Fibroblast of lung (primary cell): Measurements from ENCODE around the gene HIGD2B. TPM values are rescaled to one million over a fixed set of nuclear protein-coding genes. Genes with fewer than 3 reads are reported as not detected.

Source experiments
- DNase-seq, 2 donors: peaks; one replicate each; pipeline versions ENCODE4 v3.0.0 to v3.0.0-alpha.2; 2010; ENCODE audit warnings: low read depth in 2 of 2
- H2AFZ ChIP-seq: 2 replicates; pipeline ENCODE4 v1.5.1; 2012; ENCODE audit warnings: low read length, control low read depth, inconsistent platforms
- H3K27ac ChIP-seq: 2 replicates; pipeline ENCODE4 v1.5.1; 2011; ENCODE audit warnings: low read length, control low read depth; ENCODE audit not compliant: insufficient read depth
- H3K27me3 ChIP-seq: 2 replicates; pipeline ENCODE4 v1.5.1; 2011; ENCODE audit warnings: mild to moderate bottlenecking, low read length; ENCODE audit not compliant: control insufficient read depth, insufficient read depth
- H3K36me3 ChIP-seq: 2 replicates; pipeline ENCODE4 v1.5.1; 2011; ENCODE audit warnings: low read length; ENCODE audit not compliant: control insufficient read depth, insufficient read depth
- H3K4me1 ChIP-seq: 2 replicates; pipeline ENCODE4 v1.5.1; 2011; ENCODE audit warnings: low read length; ENCODE audit not compliant: control insufficient read depth, insufficient read depth; ENCODE audit errors: extremely low read depth
- H3K4me2 ChIP-seq: 2 replicates; pipeline ENCODE4 v1.5.1; 2011; ENCODE audit warnings: low read length, control low read depth; ENCODE audit not compliant: insufficient read depth; ENCODE audit errors: extremely low read depth
- H3K4me3 ChIP-seq, 4 experiments: fragments of 200-600 bp in 1 of 4; sonication (generic) in 1 of 4; replicated peaks in 1 of 4; 2 replicates each; pipeline ENCODE4 v1.5.1; 2011 to 2016; ENCODE audit warnings: low read length in 4 of 4, low read depth in 3 of 4, mild to moderate bottlenecking in 3 of 4, control low read depth in 2 of 4, inconsistent platforms in 1 of 4, mixed read lengths in 1 of 4; ENCODE audit not compliant: insufficient read depth in 1 of 4; ENCODE audit errors: control extremely low read depth in 1 of 4
- H3K79me2 ChIP-seq: 2 replicates; pipeline ENCODE4 v1.5.1; 2012; ENCODE audit warnings: mild to moderate bottlenecking, low read length, inconsistent platforms; ENCODE audit not compliant: control insufficient read depth, insufficient read depth
- H3K9ac ChIP-seq: 2 replicates; pipeline ENCODE4 v1.5.1; 2011; ENCODE audit warnings: mild to moderate bottlenecking, low read length, control low read depth; ENCODE audit not compliant: insufficient read depth
- H3K9me3 ChIP-seq: 2 replicates; pipeline ENCODE4 v1.5.1; 2012; ENCODE audit warnings: low read depth, low read length; ENCODE audit not compliant: control insufficient read depth, insufficient read depth
- H4K20me1 ChIP-seq: 2 replicates; pipeline ENCODE4 v1.5.1; 2011; ENCODE audit warnings: low read length; ENCODE audit not compliant: control insufficient read depth, insufficient read depth; ENCODE audit errors: extremely low read depth
- CTCF ChIP-seq, 2 donors: IDR thresholded peaks in 1 of 2; conservative IDR thresholded peaks in 1 of 2; 1 replicate in 1 of 2; 2 replicates in 1 of 2; pipeline ENCODE4 v1.5.1; 2011 to 2012; ENCODE audit warnings: low read length in 2 of 2, control low read depth in 1 of 2, inconsistent platforms in 1 of 2, low read depth in 1 of 2, mild to moderate bottlenecking in 1 of 2
- EZH2 ChIP-seq: IDR thresholded peaks from 2 replicates; pipeline ENCODE4 v1.5.1; 2012; ENCODE audit warnings: low read length, control low read depth, mild to moderate bottlenecking; ENCODE audit errors: missing control alignments
- polyA plus RNA-seq, 2 donors: library from polyadenylated mRNA; depleted of rRNA in 1 of 2; stranded (reverse) in 1 of 2; unstranded in 1 of 2; fragments of >200 nt; gene quantifications; 2 replicates each; pipeline ENCODE4 v1.2.1, GENCODE V29; 2011 to 2012; ENCODE audit warnings: missing spikeins in 1 of 2
- total RNA-seq: library from RNA; depleted of rRNA; stranded (reverse); fragments of >200 nt; gene quantifications from 2 replicates; pipeline ENCODE4 v1.2.1, GENCODE V29; 2014

Gene HIGD2B
- total and polyA plus RNA-seq, 2 donors (not counting 1 experiment from before 2014, with no cell fraction given) = not detected

- H2AFZ ChIP-seq = no peak overlapping the region
- H3K27me3 ChIP-seq = no peaks in the 10 kb centered on the region
- no peak for TF ChIP-seq EZH2
- no peak for TF ChIP-seq CTCF (conservative IDR thresholded peaks at IDR 0.05 in 1 of 2, IDR thresholded peaks at IDR 0.05 in 1 of 2; ENCODE audit: low read depth in 1 of 2, low read length in 2 of 2)
- H3K9ac ChIP-seq = no peak overlapping the region
- H3K36me3 ChIP-seq = no peaks in the 10 kb centered on the region
- no peaks in the 10 kb centered on the region for H3K4me1 ChIP-seq
- no peaks in the 10 kb centered on the region for H4K20me1 ChIP-seq
- DNase-seq = peak in 1 of 2 donors; percentile 50
- H3K4me2 ChIP-seq = no peak overlapping the region
- no peak overlapping the region for H3K4me3 ChIP-seq
- no peaks in the 10 kb centered on the region for H3K79me2 ChIP-seq
- no peaks in the 10 kb centered on the region for H3K9me3 ChIP-seq
- H3K27ac ChIP-seq = no peak overlapping the region
These were observed 20.3 kb upstream of the HIGD2B start for GRCh38 chr15:72706266-72706665.

GRCh38 chr15:72700076-72700475, 14.1 kb upstream of the HIGD2B start:
- Histone ChIP-seq H3K4me2 (no peak overlapping the region), H3K27me3 (no peaks in the 10 kb centered on the region), H3K27ac (no peak overlapping the region), H3K36me3 (no peaks in the 10 kb centered on the region), H3K4me1 (no peaks in the 10 kb centered on the region), H3K4me3 (no peak overlapping the region), H4K20me1 (no peaks in the 10 kb centered on the region), H2AFZ (no peak overlapping the region), H3K9ac (no peak overlapping the region), H3K79me2 (no peaks in the 10 kb centered on the region), H3K9me3 (no peaks in the 10 kb centered on the region)
- DNase-seq = no peak
- TF ChIP-seq CTCF (conservative IDR thresholded peaks at IDR 0.05 in 1 of 2, IDR thresholded peaks at IDR 0.05 in 1 of 2; ENCODE audit: low read depth in 1 of 2, low read length in 2 of 2) (no peak), EZH2 (no peak)

- H2AFZ ChIP-seq = no peak overlapping the region
- TF ChIP-seq CTCF (conservative IDR thresholded peaks at IDR 0.05 in 1 of 2, IDR thresholded peaks at IDR 0.05 in 1 of 2; ENCODE audit: low read depth in 1 of 2, low read length in 2 of 2) (no peak), EZH2 (no peak)
- no peaks in the 10 kb centered on the region for H3K36me3 ChIP-seq
- DNase-seq = no peak
- no peaks in the 10 kb centered on the region for H3K79me2 ChIP-seq
- no peaks in the 10 kb centered on the region for H3K27me3 ChIP-seq
- H3K27ac ChIP-seq = no peak overlapping the region
- no peak overlapping the region for H3K4me3 ChIP-seq
- no peak overlapping the region for H3K4me2 ChIP-seq
- no peaks in the 10 kb centered on the region for H3K9me3 ChIP-seq
- H4K20me1 ChIP-seq = no peaks in the 10 kb centered on the region
- no peak overlapping the region for H3K9ac ChIP-seq
- no peaks in the 10 kb centered on the region for H3K4me1 ChIP-seq
These were observed 13.0 kb upstream of the HIGD2B start for GRCh38 chr15:72698938-72699337.
